Activated CD4-positive, alpha-beta T cell treated with anti-CD3 and anti-CD28 coated beads, Interleukin-2, amount 10 ng/mL, durations not matched to agents 24 days and 14 days (primary cell): Measurements from ENCODE around the gene CLK3. TPM values are rescaled to one million over a fixed set of nuclear protein-coding genes. Genes with fewer than 3 reads are reported as not detected.
A peak's percentile ranks its signal among the peaks of the same experiment; 100 is the strongest.

ENCODE experiments used
- DNase-seq: peaks from one replicate; pipeline ENCODE4 v3.0.0; 2022
- H3K27ac Mint-ChIP-seq: one replicate; pipeline ENCODE4 v1.8.0; 2022; ENCODE audit warnings: mild to moderate bottlenecking, mixed read lengths
- H3K27me3 Mint-ChIP-seq: one replicate; pipeline ENCODE4 v1.8.0; 2022; ENCODE audit warnings: mixed read lengths
- H3K36me3 Mint-ChIP-seq: one replicate; pipeline ENCODE4 v1.8.0; 2022; ENCODE audit warnings: low read depth, mild to moderate bottlenecking, mixed read lengths
- H3K4me1 Mint-ChIP-seq: one replicate; pipeline ENCODE4 v1.8.0; 2021; ENCODE audit warnings: mixed read lengths
- H3K4me3 Mint-ChIP-seq: one replicate; pipeline ENCODE4 v1.8.0; 2022; ENCODE audit warnings: mild to moderate bottlenecking, moderate library complexity, mixed read lengths
- H3K9me3 Mint-ChIP-seq: one replicate; pipeline ENCODE4 v1.8.0; 2021; ENCODE audit warnings: mixed read lengths
- intact Hi-C: fragments of 100-400 bp; cut with micrococcal nuclease; formaldehyde crosslinking; loops from one replicate; pipeline ENCODE4 v1.15.1; 2023
- total RNA-seq: library from RNA; stranded (reverse); gene quantifications from 2 replicates; pipeline ENCODE4 v1.2.3, GENCODE V29; 2022

Gene CLK3
- total RNA-seq, 1 donor from 2014 or later = 113 TPM

GRCh38 chr15:74610302-74610951, 5.2 kb upstream of the CLK3 start:
- intact Hi-C loops = loop anchor here (10.0 kb wide), 1 partner anchor 324 kb away; the partner anchor contains the start of gene COX5A
- Mint-ChIP-seq H3K27ac (no peak overlapping the region), H3K27me3 (no peaks in the 10 kb centered on the region), H3K36me3 (no peaks in the 10 kb centered on the region), H3K9me3 (no peaks in the 10 kb centered on the region), H3K4me1 (peaks cover 11% of the 10 kb centered on the region), H3K4me3 (no peak overlapping the region)
- DNase-seq = no peak

- no peaks in the 10 kb centered on the region for H3K27me3 Mint-ChIP-seq
- DNase-seq = no peak
- H3K4me3 Mint-ChIP-seq = no peak overlapping the region
- no peaks in the 10 kb centered on the region for H3K36me3 Mint-ChIP-seq
- H3K4me1 Mint-ChIP-seq = peaks cover 11% of the 10 kb centered on the region
- H3K27ac Mint-ChIP-seq = no peak overlapping the region
- no peaks in the 10 kb centered on the region for H3K9me3 Mint-ChIP-seq
- intact Hi-C loops = loop anchor here (10.0 kb wide), 1 partner anchor 323 kb away; the partner anchor contains the start of gene COX5A
Measured at GRCh38 chr15:74611341-74611740, 4.3 kb upstream of the CLK3 start.

GRCh38 chr15:74611834-74612233, 3.8 kb upstream of the CLK3 start:
- intact Hi-C loops = loop anchor here (10.0 kb wide), 1 partner anchor 323 kb away; the partner anchor contains the start of gene COX5A
- no peak overlapping the region for H3K4me3 Mint-ChIP-seq
- no peaks in the 10 kb centered on the region for H3K27me3 Mint-ChIP-seq
- peaks cover 14% of the 10 kb centered on the region for H3K4me1 Mint-ChIP-seq
- H3K9me3 Mint-ChIP-seq = no peaks in the 10 kb centered on the region
- DNase-seq = no peak
- H3K27ac Mint-ChIP-seq = no peak overlapping the region
- no peaks in the 10 kb centered on the region for H3K36me3 Mint-ChIP-seq

GRCh38 chr15:74612677-74613076, 3.0 kb upstream of the CLK3 start:
- Mint-ChIP-seq H3K27ac (peak overlapping the region; percentile 45), H3K9me3 (no peaks in the 10 kb centered on the region), H3K4me3 (peak overlapping the region; percentile 49), H3K27me3 (no peaks in the 10 kb centered on the region), H3K4me1 (peaks cover 22% of the 10 kb centered on the region), H3K36me3 (peaks cover 3% of the 10 kb centered on the region)
- intact Hi-C loops = loop anchor here (10.0 kb wide), 1 partner anchor 322 kb away; the partner anchor contains the start of gene COX5A
- DNase-seq = no peak

GRCh38 chr15:74613089-74613952, 2.3 kb upstream of the CLK3 start:
- peaks cover 28% of the 10 kb centered on the region for H3K4me1 Mint-ChIP-seq
- peak overlapping the region; percentile 49 for H3K4me3 Mint-ChIP-seq
- H3K27ac Mint-ChIP-seq = peak overlapping the region; percentile 45
- H3K27me3 Mint-ChIP-seq = no peaks in the 10 kb centered on the region
- peaks cover 4% of the 10 kb centered on the region for H3K36me3 Mint-ChIP-seq
- intact Hi-C loops = loop anchor here (10.0 kb wide), 1 partner anchor 321 kb away; the partner anchor contains the start of gene COX5A
- no peaks in the 10 kb centered on the region for H3K9me3 Mint-ChIP-seq
- DNase-seq = no peak

GRCh38 chr15:74613953-74614743, 1.5 kb upstream of the CLK3 start:
- Mint-ChIP-seq H3K27ac (peak overlapping the region; percentile 58), H3K4me1 (peaks cover 32% of the 10 kb centered on the region), H3K27me3 (no peaks in the 10 kb centered on the region), H3K36me3 (peaks cover 4% of the 10 kb centered on the region), H3K9me3 (no peaks in the 10 kb centered on the region), H3K4me3 (peak overlapping the region; percentile 95)
- peak; percentile 61 for DNase-seq
- intact Hi-C loops = loop anchor here (1.0 to 10.0 kb wide), 4 partner anchors 16 to 837 kb away; partner anchors contain the start of genes COX5A, SIN3A and UBL7

GRCh38 chr15:74614744-74615507, 710 bp upstream of the CLK3 start:
- peak; percentile 98 for DNase-seq
- Mint-ChIP-seq H3K9me3 (no peaks in the 10 kb centered on the region), H3K27me3 (no peaks in the 10 kb centered on the region), H3K36me3 (peaks cover 11% of the 10 kb centered on the region), H3K27ac (peak overlapping the region; percentile 97), H3K4me3 (peak overlapping the region; percentile 95), H3K4me1 (peaks cover 37% of the 10 kb centered on the region)
- intact Hi-C loops = loop anchor here (1.0 to 10.0 kb wide), 8 partner anchors 17 to 836 kb away; partner anchors contain the start of genes ARID3B, COX5A, CSK and SIN3A

- no peaks in the 10 kb centered on the region for H3K27me3 Mint-ChIP-seq
- H3K27ac Mint-ChIP-seq = peak overlapping the region; percentile 89
- peaks cover 25% of the 10 kb centered on the region for H3K36me3 Mint-ChIP-seq
- DNase-seq = peak; percentile 87
- H3K4me3 Mint-ChIP-seq = peak overlapping the region; percentile 95
- no peaks in the 10 kb centered on the region for H3K9me3 Mint-ChIP-seq
- H3K4me1 Mint-ChIP-seq = peaks cover 46% of the 10 kb centered on the region
- intact Hi-C loops = loop anchor here (5.0 to 10.0 kb wide), 2 partner anchors 166 to 318 kb away; partner anchors contain the start of genes COX5A and CSK
Measured at GRCh38 chr15:74616366-74616939, 817 bp downstream of the CLK3 start.

- no peaks in the 10 kb centered on the region for H3K27me3 Mint-ChIP-seq
- H3K9me3 Mint-ChIP-seq = no peaks in the 10 kb centered on the region
- peaks cover 30% of the 10 kb centered on the region for H3K36me3 Mint-ChIP-seq
- peaks cover 47% of the 10 kb centered on the region for H3K4me1 Mint-ChIP-seq
- intact Hi-C loops = loop anchor here (5.0 to 10.0 kb wide), 2 partner anchors 165 to 318 kb away; partner anchors contain the start of genes COX5A and CSK
- peak overlapping the region; percentile 95 for H3K4me3 Mint-ChIP-seq
- DNase-seq = no peak
- peak overlapping the region; percentile 89 for H3K27ac Mint-ChIP-seq
Measured at GRCh38 chr15:74616996-74617395, 1.4 kb downstream of the CLK3 start.

GRCh38 chr15:74618841-74619596, 3.4 kb downstream of the CLK3 start:
- H3K4me3 Mint-ChIP-seq = no peak overlapping the region
- intact Hi-C loops = loop anchor here (5.0 to 10.0 kb wide), 2 partner anchors 163 to 316 kb away; partner anchors contain the start of genes COX5A and CSK
- H3K4me1 Mint-ChIP-seq = peaks cover 40% of the 10 kb centered on the region
- DNase-seq = no peak
- H3K27ac Mint-ChIP-seq = peak overlapping the region; percentile 53
- no peaks in the 10 kb centered on the region for H3K9me3 Mint-ChIP-seq
- H3K27me3 Mint-ChIP-seq = no peaks in the 10 kb centered on the region
- peaks cover 47% of the 10 kb centered on the region for H3K36me3 Mint-ChIP-seq

- Mint-ChIP-seq H3K36me3 (peaks cover 57% of the 10 kb centered on the region), H3K27ac (no peak overlapping the region), H3K27me3 (no peaks in the 10 kb centered on the region), H3K9me3 (no peaks in the 10 kb centered on the region), H3K4me1 (peaks cover 39% of the 10 kb centered on the region), H3K4me3 (no peak overlapping the region)
- intact Hi-C loops = loop anchor here (5.0 to 10.0 kb wide), 2 partner anchors 162 to 315 kb away; partner anchors contain the start of genes COX5A and CSK
- no peak for DNase-seq
Measured at GRCh38 chr15:74619916-74620635, 4.4 kb downstream of the CLK3 start.
